PC-3 (cell line): ENCODE results near the gene P2RY6. TPM values are rescaled to one million over a fixed set of nuclear protein-coding genes. Genes with fewer than 3 reads are reported as not detected.
A peak's percentile ranks its signal among the peaks of the same experiment; 100 is the strongest.

ENCODE experiments used
- ATAC-seq: fragments of 200-7000 bp; cut with Tn5 transposase; 2 replicates; pipeline ENCODE4 v1.9.1; 2020; ENCODE audit warnings: mild to moderate bottlenecking, moderate library complexity
- BruUV-seq: library from RNA; stranded (reverse); fragments of 400-500 nt; replicated peaks from 2 replicates; lab custom pipeline; 2021; lab: Mats Ljungman, UMichigan
- CTCF ChIA-PET: fragments of 300-600 bp; sonication (Branson Sonifier 250); formaldehyde crosslinking; loops from one replicate; lab custom pipeline; 2022; ENCODE audit warnings: antibody characterized with exemption; lab: Charles Lee
- POLR2A ChIA-PET: fragments of 300-600 bp; sonication (Branson Sonifier 250); formaldehyde crosslinking; loops from one replicate; lab custom pipeline; 2022; ENCODE audit warnings: antibody characterized with exemption; ENCODE audit not compliant: unreplicated experiment; lab: Charles Lee
- DNase-seq: peaks from one replicate; pipeline ENCODE4 v3.0.0-alpha.2; 2015
- H2AFZ ChIP-seq: fragments of 300-600 bp; sonication (generic); 2 replicates; pipeline ENCODE4 v1.6.0; 2016; ENCODE audit warnings: antibody characterized with exemption, low read length
- H3F3A ChIP-seq: fragments of 300-600 bp; sonication (generic); one replicate; pipeline ENCODE4 v1.6.0; 2017; ENCODE audit warnings: antibody characterized with exemption, low read length, control low read depth, mild to moderate bottlenecking; ENCODE audit not compliant: unreplicated experiment
- H3K27ac ChIP-seq: fragments of 300-600 bp; sonication (generic); 2 replicates; pipeline ENCODE4 v1.5.1; 2016; ENCODE audit warnings: mild to moderate bottlenecking, low read length
- H3K27me3 ChIP-seq: fragments of 300-600 bp; sonication (generic); 2 replicates; pipeline ENCODE4 v1.6.1; 2016; ENCODE audit warnings: low read length, mixed read lengths
- H3K36me3 ChIP-seq: fragments of 300-600 bp; sonication (generic); 2 replicates; pipeline ENCODE4 v1.6.1; 2016; ENCODE audit warnings: low read depth, mixed run types, low read length, mixed read lengths
- H3K4me1 ChIP-seq: fragments of 300-600 bp; sonication (generic); 2 replicates; pipeline ENCODE4 v1.5.1; 2016; ENCODE audit warnings: low read length; ENCODE audit not compliant: insufficient read depth
- H3K4me2 ChIP-seq: fragments of 300-600 bp; sonication (generic); 2 replicates; pipeline ENCODE4 v1.6.0; 2016; ENCODE audit warnings: low read length
- H3K4me3 ChIP-seq: fragments of 300-600 bp; sonication (generic); 2 replicates; pipeline ENCODE4 v1.5.1; 2016; ENCODE audit warnings: mild to moderate bottlenecking, low read length, mixed read lengths
- H3K79me2 ChIP-seq: fragments of 300-600 bp; sonication (generic); 2 replicates; pipeline ENCODE4 v1.6.1; 2017; ENCODE audit warnings: low read length, mixed read lengths
- H3K9ac ChIP-seq: fragments of 300-600 bp; sonication (generic); 2 replicates; pipeline ENCODE4 v1.6.0; 2016; ENCODE audit warnings: mild to moderate bottlenecking, low read length
- H3K9me2 ChIP-seq: fragments of 300-600 bp; sonication (generic); replicated peaks from 2 replicates; pipeline ENCODE4 v1.6.1; 2016; ENCODE audit warnings: mixed run types, low read length, mixed read lengths
- H3K9me3 ChIP-seq: fragments of 300-600 bp; sonication (generic); 2 replicates; pipeline ENCODE4 v1.6.1; 2016; ENCODE audit warnings: low read length, mixed read lengths
- H4K20me1 ChIP-seq: fragments of 300-600 bp; sonication (generic); 2 replicates; pipeline ENCODE4 v1.6.1; 2016; ENCODE audit warnings: low read length, mixed read lengths
- CTCF ChIP-seq: fragments of 300-600 bp; sonication (generic); conservative IDR thresholded peaks from 2 replicates; pipeline ENCODE4 v1.5.1; 2017; ENCODE audit warnings: antibody characterized with exemption, low read depth, mild to moderate bottlenecking, low read length
- EZH2 ChIP-seq: fragments of 300-600 bp; sonication (generic); IDR thresholded peaks from one replicate; pipeline ENCODE4 v1.6.1; 2017; ENCODE audit warnings: antibody characterized with exemption, mild to moderate bottlenecking, low read length; ENCODE audit not compliant: unreplicated experiment
- EZH2phosphoT487 ChIP-seq: fragments of 300-600 bp; sonication (generic); IDR thresholded peaks from 2 replicates; pipeline ENCODE4 v1.6.1; 2018; ENCODE audit warnings: mild to moderate bottlenecking, antibody characterized with exemption, low read length, borderline replicate concordance
- intact Hi-C: fragments of 100-400 bp; cut with micrococcal nuclease; formaldehyde crosslinking; loops from 2 replicates; pipeline ENCODE4 v1.9.0; 2023
- total RNA-seq: library from RNA; depleted of rRNA; stranded (reverse); fragments of >200 nt; gene quantifications from 2 replicates; pipeline ENCODE4 v1.2.3, GENCODE V29; 2014

The P2RY6 gene
- total RNA-seq, 1 experiment from 2014 or later, result 2.0 TPM

- Histone ChIP-seq H3F3A (peaks cover 3% of the 10 kb centered on the region), H3K9ac (no peak overlapping the region), H3K27me3 (no peaks in the 10 kb centered on the region), H3K9me2 (no peaks in the 10 kb centered on the region), H3K9me3 (no peaks in the 10 kb centered on the region), H3K4me1 (peaks cover 22% of the 10 kb centered on the region), H4K20me1 (no peaks in the 10 kb centered on the region), H3K79me2 (peaks cover 5% of the 10 kb centered on the region; the same call in 1 of the 2 replicates), H3K4me2 (no peak overlapping the region), H2AFZ (peak overlapping the region; percentile 29), H3K27ac (no peak overlapping the region), H3K36me3 (peaks cover 13% of the 10 kb centered on the region), H3K4me3 (no peak overlapping the region)
- TF ChIP-seq EZH2phosphoT487, result no peak
- peak; percentile 95 for TF ChIP-seq CTCF
- no peak for TF ChIP-seq EZH2
- BruUV-seq, result no TSS peak
- intact Hi-C loops, result loop anchor here (1.0 to 5.0 kb wide), 2 partner anchors 57 to 320 kb away; no protein-coding TSS in a partner anchor
- ATAC-seq, result peak; percentile 73
- CTCF ChIA-PET, result interaction anchor here (0.6 to 1.2 kb wide), 3 partner anchors 30 to 109 kb away, joined by 3 to 6 read pairs (median 5); no protein-coding TSS in a partner anchor
- POLR2A ChIA-PET, result interaction anchor here (0.6 kb wide), 1 partner anchor 110 kb away, joined by 4 read pairs; no protein-coding TSS in a partner anchor
- DNase-seq, result peak; percentile 74
Observed at GRCh38 chr11:73242251-73243092, 29.7 kb upstream of the P2RY6 start.

- intact Hi-C loops, result loop anchor here (5.0 kb wide), 1 partner anchor 321 kb away; no protein-coding TSS in a partner anchor
- peaks cover 16% of the 10 kb centered on the region for H3K4me1 ChIP-seq
- no peak overlapping the region for H3K27ac ChIP-seq
- no peak overlapping the region for H2AFZ ChIP-seq
- no peaks in the 10 kb centered on the region for H3K79me2 ChIP-seq
- H3K9ac ChIP-seq, result no peak overlapping the region
- DNase-seq (no peak), ATAC-seq (no peak)
- BruUV-seq, result no TSS peak
- ChIA-PET POLR2A (interaction anchor here (0.6 kb wide), 1 partner anchor 110 kb away, joined by 4 read pairs; no protein-coding TSS in a partner anchor), CTCF (interaction anchor here (1.2 kb wide), 1 partner anchor 57 kb away, joined by 6 read pairs; no protein-coding TSS in a partner anchor)
- no peaks in the 10 kb centered on the region for H3K27me3 ChIP-seq
- H3K4me2 ChIP-seq, result no peak overlapping the region
- no peaks in the 10 kb centered on the region for H3K9me2 ChIP-seq
- TF ChIP-seq EZH2phosphoT487 (no peak), CTCF (no peak), EZH2 (no peak)
- peaks cover 7% of the 10 kb centered on the region for H3K36me3 ChIP-seq
- no peaks in the 10 kb centered on the region for H4K20me1 ChIP-seq
- H3K4me3 ChIP-seq, result no peak overlapping the region
- H3K9me3 ChIP-seq, result no peaks in the 10 kb centered on the region
- peaks cover 3% of the 10 kb centered on the region for H3F3A ChIP-seq
Observed at GRCh38 chr11:73243093-73243485, 29.0 kb upstream of the P2RY6 start.
